ENCODE measurements around the gene IFT80.

DNA sequence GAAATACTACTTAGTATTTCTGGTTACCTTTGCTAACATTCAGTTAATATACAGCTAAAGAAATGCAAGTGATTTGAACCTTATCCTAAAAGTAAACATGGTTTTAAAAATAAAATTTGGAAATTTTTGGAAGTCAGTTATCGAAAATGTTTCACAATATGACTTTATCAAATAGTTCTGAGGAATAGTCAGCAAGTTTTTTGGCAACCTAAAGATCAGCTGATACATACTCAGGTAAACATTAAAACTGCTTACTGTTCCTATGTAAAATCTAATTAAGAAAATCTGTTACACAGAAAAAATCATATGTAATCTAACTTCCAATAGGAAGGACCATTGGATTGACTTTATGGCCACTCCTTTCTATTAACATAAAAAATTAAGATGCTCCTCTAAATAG is 24.1 kb downstream of the IFT80 start:
- TF ChIP-seq CTCF (conservative IDR thresholded peaks at IDR 0.05; ENCODE audit: low read depth, low read length) = no peak
- no peak for TF ChIP-seq EZH2 (IDR thresholded peaks at IDR 0.05; ENCODE audit: borderline replicate concordance, low read depth, low read length, poor library complexity, severe bottlenecking)

Data from A673 (cell line).